Gastroesophageal sphincter (tissue), 3 donors: ENCODE data around the gene NRF1.

Experiments
- EP300 ChIP-seq: sonication (generic); formaldehyde crosslinking; IDR thresholded peaks from one replicate; pipeline ENCODE4 v1.6.1; 2017; ENCODE audit warnings: antibody characterized with exemption, mild to moderate bottlenecking
- TF ChIP-seq, protein P1 (sequence below), 4 experiments: fragments of 200-600 bp in 2 of 4; fragments of 450-650 bp in 2 of 4; sonication (generic) in 1 of 4; IDR thresholded peaks; one replicate each; pipeline ENCODE4 v1.5.1; 2017 to 2019; ENCODE audit warnings: antibody characterized with exemption in 4 of 4, mild to moderate bottlenecking in 2 of 4, moderate library complexity in 2 of 4

- no peak for TF ChIP-seq EP300
- TF ChIP-seq, protein P1, sequence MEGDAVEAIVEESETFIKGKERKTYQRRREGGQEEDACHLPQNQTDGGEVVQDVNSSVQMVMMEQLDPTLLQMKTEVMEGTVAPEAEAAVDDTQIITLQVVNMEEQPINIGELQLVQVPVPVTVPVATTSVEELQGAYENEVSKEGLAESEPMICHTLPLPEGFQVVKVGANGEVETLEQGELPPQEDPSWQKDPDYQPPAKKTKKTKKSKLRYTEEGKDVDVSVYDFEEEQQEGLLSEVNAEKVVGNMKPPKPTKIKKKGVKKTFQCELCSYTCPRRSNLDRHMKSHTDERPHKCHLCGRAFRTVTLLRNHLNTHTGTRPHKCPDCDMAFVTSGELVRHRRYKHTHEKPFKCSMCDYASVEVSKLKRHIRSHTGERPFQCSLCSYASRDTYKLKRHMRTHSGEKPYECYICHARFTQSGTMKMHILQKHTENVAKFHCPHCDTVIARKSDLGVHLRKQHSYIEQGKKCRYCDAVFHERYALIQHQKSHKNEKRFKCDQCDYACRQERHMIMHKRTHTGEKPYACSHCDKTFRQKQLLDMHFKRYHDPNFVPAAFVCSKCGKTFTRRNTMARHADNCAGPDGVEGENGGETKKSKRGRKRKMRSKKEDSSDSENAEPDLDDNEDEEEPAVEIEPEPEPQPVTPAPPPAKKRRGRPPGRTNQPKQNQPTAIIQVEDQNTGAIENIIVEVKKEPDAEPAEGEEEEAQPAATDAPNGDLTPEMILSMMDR (IDR thresholded peaks at IDR 0.05) = no peak
These were observed 45.8 kb downstream of the NRF1 start for GRCh38 chr7:129657363-129657762.
